Activated CD8-positive, alpha-beta memory T cell treated with anti-CD3 and anti-CD28 coated beads for 1 hour (primary cell): ENCODE data around the gene BRAF.
"Not testable (repeated sequence)": the region's sequence is repeated elsewhere in the genome, so short reads cannot be mapped to it uniquely, and the experiment has no call there.

Source experiments
- DNase-seq, 2 donors: peaks; one replicate each; pipeline ENCODE4 v3.0.0-alpha.2; 2020; ENCODE audit warnings: low read depth in 1 of 2; ENCODE audit errors: extremely low read depth in 1 of 2

Gene BRAF

GRCh38 chr7:140920745-140921144, 4.0 kb downstream of the BRAF start:
- no peak for DNase-seq

DNA sequence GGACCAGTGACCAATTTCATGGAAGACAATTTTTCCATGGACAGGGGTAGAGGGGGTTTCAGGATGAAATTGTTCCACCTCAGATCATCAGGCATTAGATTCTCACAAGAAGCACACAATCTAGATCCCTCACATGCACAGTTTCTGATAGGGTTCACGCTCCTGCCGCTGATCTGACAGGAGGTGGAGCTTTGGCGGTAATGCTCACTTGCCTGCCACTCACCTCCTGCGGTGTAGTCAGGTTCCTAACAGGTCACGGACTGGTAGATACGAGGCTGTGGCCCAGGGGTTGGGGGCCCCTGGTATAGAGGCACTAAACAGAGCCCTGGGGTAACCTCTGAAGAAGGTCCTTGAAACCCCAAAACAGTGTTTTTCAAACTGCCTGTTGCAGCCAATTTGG, 6.5 kb downstream of the BRAF start:
- no peak for DNase-seq

DNA sequence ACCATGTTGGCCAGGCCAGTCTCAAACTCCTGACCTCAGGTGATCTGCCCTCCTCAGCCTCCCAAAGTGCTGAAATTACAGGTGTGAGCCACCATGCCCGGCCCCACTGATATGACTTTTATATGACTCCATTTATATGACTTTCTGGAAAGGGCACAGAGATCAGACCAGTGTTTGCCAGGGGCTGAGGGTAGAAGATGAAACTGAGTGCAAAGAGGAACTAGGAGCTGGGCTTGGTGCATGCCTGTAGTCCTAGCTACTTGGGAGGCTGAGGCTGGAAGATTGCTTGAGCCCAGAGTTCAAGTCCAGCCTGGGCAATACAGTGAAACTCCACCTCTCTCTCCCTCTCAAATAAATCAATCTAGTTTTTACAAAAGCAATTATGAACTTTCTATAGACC, 7.5 kb downstream of the BRAF start:
- DNase-seq: no peak

GRCh38 chr7:140915935-140916555, 8.7 kb downstream of the BRAF start:
- DNase-seq: no peak

DNA sequence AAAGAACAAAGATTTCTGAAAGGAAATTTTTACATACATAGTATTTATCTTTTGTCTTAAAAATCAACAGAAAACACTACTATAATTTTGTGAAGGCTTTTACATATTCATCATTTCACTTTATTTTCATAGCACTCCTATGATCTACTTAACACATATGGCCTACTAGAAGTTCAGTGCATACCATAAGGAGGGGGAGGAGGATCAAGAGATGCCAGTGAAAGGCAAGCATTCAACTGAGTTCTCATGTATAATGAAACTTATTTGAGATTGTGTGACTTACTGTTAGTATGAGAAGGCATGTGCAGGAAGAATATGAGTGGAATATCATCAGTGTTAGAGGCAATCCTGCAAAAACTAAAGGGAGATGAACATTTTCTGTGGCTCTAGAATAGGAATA, 10.6 kb downstream of the BRAF start:
- DNase-seq: no peak

- not testable (repeated sequence) for DNase-seq
Measured at GRCh38 chr7:140913596-140913928, 11.2 kb downstream of the BRAF start.

- no peak for DNase-seq
Measured at GRCh38 chr7:140911746-140912145, 13.0 kb downstream of the BRAF start.

GRCh38 chr7:140909476-140910161, 15.1 kb downstream of the BRAF start:
- DNase-seq: no peak

DNA sequence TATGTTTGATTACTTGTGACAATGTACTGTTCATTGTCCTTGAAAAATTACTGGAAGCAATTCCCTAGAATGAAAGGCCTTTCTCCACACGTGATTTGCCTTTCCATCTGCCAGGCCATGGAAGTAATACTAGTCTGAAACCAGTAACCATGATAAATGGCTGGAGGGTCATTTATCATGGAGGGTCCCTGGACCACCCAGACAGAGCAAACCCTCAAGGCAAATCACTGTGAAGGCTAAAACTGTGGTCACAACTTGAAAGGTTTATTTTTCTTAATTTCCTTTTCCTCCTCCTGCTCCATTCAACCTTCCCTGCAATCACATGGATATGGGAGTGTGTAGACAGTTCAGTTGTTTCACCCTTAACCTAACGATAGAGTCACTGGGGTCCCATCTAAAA, 16.4 kb downstream of the BRAF start:
- DNase-seq: no peak

DNA sequence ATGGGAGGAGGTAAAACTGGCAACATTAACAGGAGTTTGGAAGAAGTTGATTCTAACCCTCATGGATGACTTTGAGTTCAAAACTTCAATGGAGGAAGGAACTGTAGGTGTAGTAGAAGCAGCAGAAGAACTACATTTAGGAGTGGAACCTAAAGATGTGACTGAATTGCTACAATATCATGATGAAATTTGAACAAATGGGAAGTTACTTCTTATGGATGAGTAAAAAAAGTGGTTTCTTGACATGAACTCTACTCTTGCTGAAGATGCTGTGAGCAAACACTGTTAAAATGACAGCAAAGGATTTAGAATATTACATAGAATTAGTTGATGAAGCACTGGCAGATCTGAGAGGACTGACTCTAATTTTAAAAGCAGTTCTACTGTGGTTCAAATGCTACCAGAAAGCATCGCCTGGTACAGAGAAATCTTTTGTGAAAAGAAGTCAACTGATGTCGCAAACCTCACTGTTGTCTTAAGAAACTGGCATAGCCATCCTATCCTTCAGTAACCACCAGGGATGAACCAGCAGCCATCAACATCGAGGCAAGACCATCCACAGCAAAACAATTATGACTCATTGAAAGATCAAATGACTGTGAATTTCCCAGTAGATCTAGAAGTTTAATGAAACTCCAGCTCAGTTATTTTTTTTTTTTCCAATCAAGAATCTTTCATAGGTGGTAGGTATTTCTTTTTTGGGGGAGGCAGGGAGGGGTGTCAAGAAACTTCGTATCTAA, 20.8 kb downstream of the BRAF start:
- DNase-seq: no peak

DNA sequence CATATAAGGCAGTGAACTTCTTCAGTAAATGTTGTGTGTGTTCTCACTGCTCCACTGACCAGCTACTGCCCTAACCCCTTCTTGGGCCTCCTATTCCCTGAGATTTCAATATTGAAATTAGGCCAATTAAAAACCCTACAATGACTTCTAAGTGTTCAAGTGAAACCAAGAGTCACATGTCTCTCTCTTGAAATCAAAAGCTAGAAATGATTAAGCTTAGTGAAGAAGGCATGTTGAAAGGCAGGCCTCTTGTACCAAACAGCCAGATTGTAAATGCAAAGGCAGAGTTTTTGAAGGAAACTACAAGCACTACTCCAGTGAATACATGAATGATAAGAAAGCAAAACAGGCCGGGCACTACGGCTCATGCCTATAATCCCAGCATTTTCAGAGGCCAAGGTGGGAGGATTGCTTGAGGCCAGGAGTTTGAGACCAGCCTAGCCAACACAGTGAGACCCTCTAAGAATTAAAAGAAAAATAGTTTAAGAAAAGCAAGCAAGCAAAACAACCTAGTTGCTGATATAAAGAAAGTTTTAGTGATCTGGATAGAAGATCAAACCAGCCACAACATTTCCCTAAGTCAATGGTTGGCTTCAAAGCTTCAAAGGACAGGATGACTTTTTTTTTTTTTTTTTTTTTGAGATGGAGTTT, 22.3 kb downstream of the BRAF start:
- no peak for DNase-seq

DNA sequence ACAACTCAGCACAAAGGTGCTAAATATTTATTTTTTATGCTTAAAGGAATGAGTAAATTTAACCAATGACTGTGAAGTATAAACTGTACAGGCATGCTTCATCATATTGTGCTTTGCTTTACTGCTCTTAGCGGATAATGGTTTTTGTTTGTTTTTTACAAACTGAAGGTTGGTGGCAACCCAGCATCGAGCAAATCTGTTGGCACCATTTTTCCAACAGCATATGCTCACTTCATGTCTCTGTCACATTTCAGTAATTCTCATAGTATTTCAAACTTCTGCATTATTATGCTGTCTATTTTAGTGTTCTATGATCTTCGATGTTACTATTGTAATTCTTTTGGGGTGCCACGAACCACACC, 22.8 kb downstream of the BRAF start:
- DNase-seq: no peak

GRCh38 chr7:140899883-140900282, 24.8 kb downstream of the BRAF start:
- no peak for DNase-seq

DNA sequence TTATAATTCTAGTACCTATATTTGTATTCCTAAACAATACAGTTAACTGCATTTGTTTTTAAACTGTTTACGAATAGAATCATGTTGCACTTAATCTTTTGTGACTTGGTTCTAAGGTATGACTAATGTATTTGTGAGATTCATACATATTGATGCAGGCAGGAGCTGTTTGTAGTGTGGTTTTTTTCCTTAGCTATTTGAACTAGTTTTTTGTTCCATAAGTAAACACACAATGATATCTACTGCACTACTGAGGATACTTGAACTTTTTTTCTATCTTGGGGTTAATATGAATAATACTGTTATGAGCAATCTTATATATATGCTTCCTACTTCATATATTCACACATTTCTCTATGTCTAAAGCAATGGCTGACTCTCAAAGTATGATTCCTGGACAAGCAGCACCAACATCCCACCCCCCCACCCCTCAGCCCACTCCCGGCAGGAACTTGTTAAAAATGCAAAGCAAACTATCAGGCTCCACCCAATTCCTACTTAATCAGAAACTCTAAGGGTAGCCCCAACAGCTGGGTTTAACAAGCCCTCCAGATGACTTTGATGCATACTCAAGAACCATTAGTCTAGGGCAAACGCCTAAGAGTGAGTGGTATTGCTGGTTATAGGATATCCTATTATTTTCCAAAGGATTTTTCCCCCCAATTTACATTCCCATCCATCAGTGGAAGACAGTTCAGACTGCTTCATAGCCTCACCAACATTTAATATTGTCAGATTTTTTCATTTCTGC, 25.8 kb downstream of the BRAF start:
- DNase-seq: no peak

- DNase-seq: no peak
Measured at GRCh38 chr7:140896996-140897395, 27.7 kb downstream of the BRAF start.

DNA sequence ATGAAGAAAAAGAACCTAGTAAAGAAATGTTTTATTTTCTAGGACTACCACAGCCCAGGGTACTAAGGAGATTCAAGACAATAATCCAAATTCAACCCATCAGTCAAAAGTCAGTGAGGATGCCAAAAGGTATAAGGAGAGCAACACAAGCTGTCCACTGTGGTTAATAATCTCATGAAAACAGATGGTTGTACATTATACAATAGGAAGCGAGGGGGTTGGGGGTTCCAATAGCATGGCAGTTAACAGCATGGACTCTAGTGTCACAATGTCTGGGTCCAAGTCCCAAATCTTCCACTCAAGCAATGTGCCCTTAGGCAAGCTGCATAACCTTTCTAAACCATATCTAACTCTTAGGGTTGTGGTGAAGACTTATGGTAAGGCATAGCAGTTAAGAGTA, 35.1 kb downstream of the BRAF start:
- no peak for DNase-seq

- DNase-seq: no peak
Measured at GRCh38 chr7:140889150-140889549, 35.6 kb downstream of the BRAF start.

GRCh38 chr7:140888087-140888486, 36.6 kb downstream of the BRAF start:
- no peak for DNase-seq

GRCh38 chr7:140885735-140886334, 38.9 kb downstream of the BRAF start:
- no peak for DNase-seq

DNA sequence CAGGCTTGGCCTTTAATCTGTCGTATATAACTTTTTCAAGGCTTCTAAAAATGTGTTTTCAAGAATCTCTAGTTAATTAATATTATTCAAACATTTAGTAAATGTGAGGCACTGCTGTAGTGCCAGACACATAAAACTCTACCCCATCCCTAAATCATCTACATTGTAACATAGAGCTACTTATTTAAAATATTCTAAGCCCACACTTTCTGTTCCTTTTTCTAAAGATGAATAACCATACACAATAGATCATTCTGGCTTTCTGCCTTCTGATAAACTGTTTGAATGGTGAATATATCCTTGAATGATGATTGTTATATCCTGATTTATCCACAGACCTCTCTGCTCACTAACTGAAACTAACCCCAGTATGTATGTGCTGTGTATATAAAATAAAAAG, 41.4 kb downstream of the BRAF start:
- no peak for DNase-seq

DNA sequence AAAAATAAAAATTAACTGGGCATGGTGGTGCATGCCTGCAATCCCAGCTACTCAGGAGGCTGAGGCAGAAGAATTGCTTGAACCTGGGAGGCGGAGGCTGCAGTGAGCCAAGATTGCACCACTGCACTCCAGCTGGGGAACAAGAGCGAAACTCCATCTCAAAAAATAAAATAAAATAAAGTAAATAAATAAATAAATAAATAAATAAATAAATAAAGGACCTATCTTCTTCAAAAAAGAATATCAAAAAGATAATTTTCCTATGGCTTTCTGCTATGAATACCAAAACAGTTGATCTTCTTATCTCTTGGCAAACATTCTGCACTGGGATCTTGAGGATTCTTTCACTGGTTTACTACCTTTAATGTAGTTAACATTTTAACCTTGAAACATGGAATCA, 41.9 kb downstream of the BRAF start:
- not testable (repeated sequence) for DNase-seq
